Vagina (tissue), 2 donors: ENCODE measurements around the gene GALNT17. TPM values are rescaled to one million over a fixed set of nuclear protein-coding genes. Genes with fewer than 3 reads are reported as not detected.

ENCODE experiments used
- DNase-seq, 2 donors: peaks; one replicate each; pipeline ENCODE4 v3.0.0-alpha.2; 2017; ENCODE audit errors: extremely low spot score in 2 of 2
- H3K27ac ChIP-seq: fragments of 200-600 bp; sonication (generic); one replicate; pipeline ENCODE4 v1.5.1; 2019
- H3K27me3 ChIP-seq: fragments of 200-600 bp; sonication (generic); one replicate; pipeline ENCODE4 v1.5.1; 2019
- H3K36me3 ChIP-seq, 2 donors: fragments of 200-600 bp; sonication (generic); one replicate each; pipeline ENCODE4 v1.5.1; 2017 to 2019
- H3K4me1 ChIP-seq: fragments of 200-600 bp; sonication (generic); one replicate; pipeline ENCODE4 v1.5.1; 2019
- H3K4me3 ChIP-seq, 2 donors: fragments of 200-600 bp; sonication (generic); 1 replicate in 1 of 2; 2 replicates in 1 of 2; pipeline ENCODE4 v1.5.1; 2016 to 2019
- H3K9me3 ChIP-seq: fragments of 200-600 bp; sonication (generic); one replicate; pipeline ENCODE4 v1.5.1; 2019
- CTCF ChIP-seq, 3 experiments: fragments of 450-650 bp in 2 of 3; fragments of 200-600 bp in 1 of 3; sonication (generic) in 1 of 3; IDR thresholded peaks; one replicate each; pipeline ENCODE4 v1.5.1; 2017 to 2019; ENCODE audit warnings: antibody characterized with exemption in 3 of 3, mild to moderate bottlenecking in 2 of 3, moderate library complexity in 2 of 3
- POLR2A ChIP-seq, 2 donors: fragments of 450-650 bp; IDR thresholded peaks; one replicate each; pipeline ENCODE4 v1.6.1; 2017; ENCODE audit warnings: antibody characterized with exemption in 2 of 2, mild to moderate bottlenecking in 2 of 2, moderate library complexity in 2 of 2
- POLR2AphosphoS5 ChIP-seq, 2 donors: sonication (generic); formaldehyde crosslinking; IDR thresholded peaks; one replicate each; pipeline ENCODE4 v1.9.0; 2017; ENCODE audit warnings: antibody characterized with exemption in 2 of 2, mild to moderate bottlenecking in 2 of 2, low read depth in 1 of 2; ENCODE audit not compliant: insufficient read depth in 1 of 2
- intact Hi-C: fragments of 100-400 bp; cut with DNase I; formaldehyde crosslinking; loops from one replicate; pipeline ENCODE4 v1.15.1; 2023
- total RNA-seq: library from RNA; depleted of rRNA; stranded (reverse); fragments of >200 nt; gene quantifications from one replicate; pipeline ENCODE4 v1.2.3, GENCODE V29; 2016

Gene GALNT17
- total RNA-seq, 1 donor from 2014 or later: 3.9 TPM

GRCh38 chr7:71140264-71140663, 8.3 kb downstream of the GALNT17 start:
- H3K36me3 ChIP-seq: no peaks in the 10 kb centered on the region
- intact Hi-C loops: no loop called here
- H3K27ac ChIP-seq: no peak overlapping the region
- H3K27me3 ChIP-seq: no peaks in the 10 kb centered on the region
- H3K4me1 ChIP-seq: no peaks in the 10 kb centered on the region
- no peak for DNase-seq
- no peak overlapping the region for H3K4me3 ChIP-seq
- H3K9me3 ChIP-seq: no peaks in the 10 kb centered on the region
- TF ChIP-seq POLR2AphosphoS5 (IDR thresholded peaks at IDR 0.05; ENCODE audit: insufficient read depth in 1 of 2, low read depth in 1 of 2): no peak
- no peak for TF ChIP-seq POLR2A (IDR thresholded peaks at IDR 0.05)
- TF ChIP-seq CTCF (IDR thresholded peaks at IDR 0.05): no peak

DNA sequence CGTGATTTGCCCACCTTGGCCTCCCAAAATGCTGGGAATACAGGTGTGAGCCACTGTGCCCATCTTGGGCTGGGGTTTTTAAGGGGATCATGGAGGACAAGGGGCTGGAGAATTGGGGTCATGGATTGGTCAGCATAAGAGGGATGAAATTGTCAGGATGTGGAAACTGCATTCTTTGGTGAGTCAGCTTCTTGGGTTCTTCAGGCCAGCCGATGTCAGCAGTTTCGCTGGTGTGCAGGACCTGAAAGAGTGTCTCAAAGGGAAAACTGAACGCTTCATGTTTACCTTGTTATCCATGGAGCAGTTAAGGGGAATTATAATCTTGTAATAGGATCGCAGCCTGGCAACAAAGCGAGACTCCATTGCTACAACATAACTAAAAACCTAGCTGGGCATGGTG, 13.0 kb downstream of the GALNT17 start:
- intact Hi-C loops: no loop called here
- DNase-seq: no peak
- TF ChIP-seq POLR2AphosphoS5 (IDR thresholded peaks at IDR 0.05; ENCODE audit: insufficient read depth in 1 of 2, low read depth in 1 of 2) (no peak), POLR2A (IDR thresholded peaks at IDR 0.05) (no peak), CTCF (IDR thresholded peaks at IDR 0.05) (no peak)

DNA sequence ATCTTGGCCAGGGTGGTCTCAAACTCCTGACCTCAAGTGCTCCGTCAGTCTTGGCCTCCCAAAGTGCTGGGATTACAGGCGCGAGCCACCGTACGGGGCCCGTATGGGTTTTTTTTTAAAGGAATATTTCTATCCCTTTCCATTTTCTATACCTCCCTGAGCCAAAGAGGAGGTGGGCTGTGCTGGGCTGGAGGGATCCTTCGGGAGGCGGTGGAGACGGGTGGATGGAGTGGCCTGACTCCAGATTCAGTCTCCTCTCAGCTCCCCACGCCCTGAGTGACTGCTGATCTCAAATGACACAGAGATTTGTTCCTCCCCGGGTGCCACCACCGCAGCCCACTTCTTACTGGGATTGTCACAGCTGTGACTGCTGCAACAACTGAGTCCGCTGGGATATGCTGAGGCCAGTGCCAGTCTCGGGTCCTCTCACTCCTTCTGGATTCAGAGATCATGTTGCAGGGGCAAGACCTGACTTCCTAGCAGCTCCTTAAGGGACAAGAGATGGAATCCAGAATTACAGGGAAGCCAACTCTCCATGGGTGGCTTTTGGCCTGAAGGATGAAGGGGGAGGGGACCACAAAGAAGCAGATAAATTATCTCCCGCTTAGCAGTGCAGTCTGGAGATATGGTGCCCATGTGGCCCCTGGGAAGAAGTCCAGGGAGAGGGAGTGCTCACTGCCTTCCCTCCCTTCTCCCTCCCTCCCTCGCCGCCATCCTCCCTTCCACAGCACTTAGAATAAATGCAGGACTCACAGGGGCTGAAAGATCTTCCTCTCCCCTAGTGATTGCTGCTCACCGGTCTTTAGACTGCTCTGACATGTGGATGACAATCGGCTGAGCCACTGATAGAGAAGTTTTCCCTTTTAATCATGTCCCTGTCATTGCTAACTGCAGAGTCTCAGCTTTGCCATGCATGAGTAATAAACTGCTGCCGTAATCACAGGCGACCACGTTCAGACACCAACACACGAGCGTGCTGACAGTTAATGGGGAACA, 14.3 kb downstream of the GALNT17 start:
- no peak overlapping the region for H3K27ac ChIP-seq
- no peaks in the 10 kb centered on the region for H3K36me3 ChIP-seq
- H3K27me3 ChIP-seq: no peaks in the 10 kb centered on the region
- H3K9me3 ChIP-seq: no peaks in the 10 kb centered on the region
- no peak for DNase-seq
- TF ChIP-seq POLR2AphosphoS5 (IDR thresholded peaks at IDR 0.05; ENCODE audit: insufficient read depth in 1 of 2, low read depth in 1 of 2): no peak
- TF ChIP-seq POLR2A (IDR thresholded peaks at IDR 0.05): no peak
- TF ChIP-seq CTCF (IDR thresholded peaks at IDR 0.05): no peak
- H3K4me1 ChIP-seq: no peaks in the 10 kb centered on the region
- no peak overlapping the region for H3K4me3 ChIP-seq
- intact Hi-C loops: no loop called here

More for the DNA sequence above, 13.0 kb downstream of the GALNT17 start:
- no peaks in the 10 kb centered on the region for H3K27me3 ChIP-seq
- H3K27ac ChIP-seq: no peak overlapping the region
- no peaks in the 10 kb centered on the region for H3K36me3 ChIP-seq
- H3K4me3 ChIP-seq: no peak overlapping the region
- H3K9me3 ChIP-seq: no peaks in the 10 kb centered on the region
- H3K4me1 ChIP-seq: no peaks in the 10 kb centered on the region

DNA sequence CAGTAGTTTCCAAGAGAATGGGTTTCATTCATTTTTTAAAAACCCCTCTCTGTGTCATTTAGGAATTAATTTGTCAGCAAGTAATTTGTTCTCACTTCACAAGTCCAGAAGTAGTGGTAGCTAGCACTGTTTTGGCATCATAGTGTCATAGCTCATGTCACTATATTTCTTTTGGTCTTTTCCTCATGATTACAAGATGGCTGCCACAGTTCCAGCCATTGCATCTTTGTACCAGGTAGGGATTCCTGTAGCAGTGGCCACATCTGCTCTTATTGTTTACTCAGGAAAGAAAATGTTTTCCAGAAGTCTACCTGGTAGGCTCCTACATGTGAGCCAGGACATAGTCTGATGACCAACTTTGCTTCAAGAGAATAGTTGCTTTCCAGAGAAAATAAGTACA, 16.2 kb downstream of the GALNT17 start:
- DNase-seq: no peak
- intact Hi-C loops: no loop called here
- H3K27me3 ChIP-seq: no peaks in the 10 kb centered on the region
- no peaks in the 10 kb centered on the region for H3K4me1 ChIP-seq
- no peaks in the 10 kb centered on the region for H3K9me3 ChIP-seq
- H3K27ac ChIP-seq: no peak overlapping the region
- H3K4me3 ChIP-seq: no peak overlapping the region
- no peaks in the 10 kb centered on the region for H3K36me3 ChIP-seq
- TF ChIP-seq POLR2A (IDR thresholded peaks at IDR 0.05) (no peak), POLR2AphosphoS5 (IDR thresholded peaks at IDR 0.05; ENCODE audit: insufficient read depth in 1 of 2, low read depth in 1 of 2) (no peak), CTCF (IDR thresholded peaks at IDR 0.05) (no peak)

- no peaks in the 10 kb centered on the region for H3K36me3 ChIP-seq
- H3K4me3 ChIP-seq: no peak overlapping the region
- no peak for DNase-seq
- no peaks in the 10 kb centered on the region for H3K27me3 ChIP-seq
- no peaks in the 10 kb centered on the region for H3K4me1 ChIP-seq
- no peak overlapping the region for H3K27ac ChIP-seq
- intact Hi-C loops: loop anchor here (5.0 kb wide), 1 partner anchor 113 kb away; no protein-coding TSS in a partner anchor
- TF ChIP-seq POLR2A (IDR thresholded peaks at IDR 0.05) (no peak), POLR2AphosphoS5 (IDR thresholded peaks at IDR 0.05; ENCODE audit: insufficient read depth in 1 of 2, low read depth in 1 of 2) (no peak), CTCF (IDR thresholded peaks at IDR 0.05) (no peak)
- no peaks in the 10 kb centered on the region for H3K9me3 ChIP-seq
Observed at GRCh38 chr7:71155236-71155635, 23.3 kb downstream of the GALNT17 start.
